Measurements from ENCODE around the gene GPR183.

The GPR183 gene

GRCh38 chr13:99296398-99296797 is 10.8 kb downstream of the GPR183 start:
- no peak overlapping the region for H3K4me3 ChIP-seq (ENCODE audit: low read depth, low read length)

DNA sequence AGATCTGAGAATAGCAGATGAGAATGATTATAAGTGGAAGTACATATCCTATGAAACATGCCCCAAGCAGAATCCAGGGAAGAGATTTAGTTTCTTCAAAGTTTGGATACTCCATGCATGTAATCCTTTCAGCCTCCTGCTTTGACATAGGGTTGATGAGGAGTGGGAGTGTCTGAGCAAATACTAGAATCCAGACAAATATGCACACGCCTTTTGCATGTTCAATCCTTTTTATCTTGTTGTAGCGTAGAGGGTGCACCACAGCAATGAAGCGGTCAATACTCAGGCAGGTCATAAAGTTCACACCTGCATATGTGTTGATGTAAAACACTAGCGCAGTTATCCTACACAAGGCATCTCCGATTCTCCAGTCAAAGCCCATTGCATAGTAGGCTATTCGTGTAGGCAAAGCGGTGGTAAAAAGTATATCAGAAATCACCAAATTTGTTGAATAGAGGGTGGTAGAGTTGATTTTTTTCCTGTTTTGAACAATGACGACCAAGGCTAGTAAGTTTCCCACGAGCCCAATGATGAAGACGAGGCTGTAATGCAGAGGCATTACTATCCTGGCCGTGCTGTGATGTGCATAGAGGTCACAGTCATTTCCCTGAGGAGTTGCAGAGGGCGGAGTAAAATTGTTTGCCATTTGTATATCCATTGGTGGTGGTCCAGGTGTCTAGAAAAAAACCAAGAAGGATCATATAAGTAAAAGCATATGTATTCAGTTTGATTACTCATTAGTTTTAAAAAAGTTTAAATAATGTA is 11.5 kb downstream of the GPR183 start:
- H3K4me3 ChIP-seq (ENCODE audit: low read depth, low read length): no peak overlapping the region

- no peak overlapping the region for H3K4me3 ChIP-seq (ENCODE audit: low read depth, low read length)
Observed at GRCh38 chr13:99294958-99295357, 12.2 kb downstream of the GPR183 start.

DNA sequence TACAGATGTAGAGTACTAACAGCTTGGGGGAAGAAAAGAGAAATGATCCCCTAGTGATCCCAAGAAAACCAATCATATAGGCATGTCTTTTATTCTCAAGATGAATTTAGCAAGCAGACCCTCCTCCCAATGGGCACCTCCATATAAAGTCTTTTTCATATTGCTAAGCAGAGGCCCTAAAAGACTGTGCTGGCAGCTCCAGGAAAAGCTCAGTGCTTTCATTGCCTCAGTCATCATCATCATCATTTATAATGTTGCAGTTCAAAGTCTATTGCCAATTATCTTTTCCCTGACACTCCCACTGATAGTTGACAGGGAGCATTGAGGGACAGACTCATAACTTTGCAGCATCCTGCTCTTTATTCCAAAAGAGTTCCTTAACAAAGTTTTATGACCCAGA is 13.0 kb downstream of the GPR183 start:
- no peak overlapping the region for H3K4me3 ChIP-seq (ENCODE audit: low read depth, low read length)

DNA sequence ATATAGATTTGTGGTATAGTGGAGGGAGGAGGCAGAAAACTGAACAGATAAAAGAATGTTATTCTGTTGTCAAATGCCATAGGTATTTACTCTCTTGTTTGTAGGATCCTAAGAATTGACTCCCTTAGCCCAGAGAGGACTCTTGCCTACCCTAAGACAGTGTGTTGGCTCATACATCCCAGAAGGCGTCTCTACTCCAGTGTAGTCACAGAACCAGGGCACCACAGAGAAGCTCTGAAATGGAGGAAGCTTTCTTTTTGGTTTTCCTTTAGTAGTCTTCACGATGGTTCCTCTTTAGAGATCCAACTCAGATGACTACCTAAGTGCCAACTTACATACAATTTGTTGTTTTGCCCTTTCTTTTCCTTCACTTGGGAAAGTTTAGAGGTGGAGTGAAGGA is 14.0 kb downstream of the GPR183 start:
- H3K4me3 ChIP-seq (ENCODE audit: low read depth, low read length): no peak overlapping the region

DNA sequence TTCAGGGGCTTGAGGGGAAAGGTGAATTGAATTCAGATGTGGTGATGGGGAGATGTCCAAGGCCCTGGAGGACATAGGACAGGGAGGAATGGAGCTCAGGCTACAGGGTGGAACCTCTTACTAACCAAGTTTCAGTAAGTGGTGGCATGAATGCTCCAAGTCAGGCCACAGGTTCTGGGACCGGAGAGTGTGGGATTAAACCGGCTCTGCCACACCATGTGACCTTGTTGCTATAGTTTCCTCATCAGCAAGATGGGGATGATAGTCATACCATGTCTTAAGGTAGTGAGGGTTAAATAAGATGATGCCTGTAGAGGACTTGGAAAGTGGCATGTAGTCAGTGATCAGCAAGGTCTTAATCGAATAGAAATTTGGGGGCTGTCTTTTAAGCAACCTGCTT is 16.3 kb downstream of the GPR183 start:
- no peak overlapping the region for H3K4me3 ChIP-seq (ENCODE audit: low read depth, low read length)

GRCh38 chr13:99289674-99290337 is 17.4 kb downstream of the GPR183 start:
- no peak overlapping the region for H3K4me3 ChIP-seq (ENCODE audit: low read depth, low read length)

GRCh38 chr13:99289271-99289670 is 17.9 kb downstream of the GPR183 start:
- no peak overlapping the region for H3K4me3 ChIP-seq (ENCODE audit: low read depth, low read length)

GRCh38 chr13:99288089-99288488 is 19.1 kb downstream of the GPR183 start:
- no peak overlapping the region for H3K4me3 ChIP-seq (ENCODE audit: low read depth, low read length)

DNA sequence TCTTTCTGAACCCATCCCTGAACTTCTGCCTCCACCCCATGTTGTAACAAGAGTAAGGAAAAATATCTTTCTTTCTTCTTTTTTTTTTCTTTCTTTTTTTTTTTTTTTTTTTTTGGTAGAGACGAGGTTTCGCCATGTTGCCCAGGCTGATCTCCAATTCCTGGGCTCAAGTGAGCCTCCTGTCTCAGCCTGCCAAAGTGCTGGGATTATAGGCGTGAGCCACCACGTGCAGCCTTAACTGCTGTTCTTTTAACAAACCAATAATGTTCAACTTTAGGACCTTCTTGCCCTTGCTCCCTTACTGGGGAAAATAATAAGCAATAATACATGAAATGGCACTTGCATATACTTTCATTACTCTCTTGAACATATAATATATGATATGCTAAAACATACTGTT is 19.6 kb downstream of the GPR183 start:
- no peak overlapping the region for H3K4me3 ChIP-seq (ENCODE audit: low read depth, low read length)

GRCh38 chr13:99285432-99286182 is 21.6 kb downstream of the GPR183 start:
- no peak overlapping the region for H3K4me3 ChIP-seq (ENCODE audit: low read depth, low read length)

- no peak overlapping the region for H3K4me3 ChIP-seq (ENCODE audit: low read depth, low read length)
Observed at GRCh38 chr13:99282264-99283231, 24.7 kb downstream of the GPR183 start.

GRCh38 chr13:99281811-99282263 is 25.4 kb downstream of the GPR183 start:
- H3K4me3 ChIP-seq (ENCODE audit: low read depth, low read length): no peak overlapping the region

GRCh38 chr13:99280166-99280565 is 27.0 kb downstream of the GPR183 start:
- H3K4me3 ChIP-seq (ENCODE audit: low read depth, low read length): no peak overlapping the region

DNA sequence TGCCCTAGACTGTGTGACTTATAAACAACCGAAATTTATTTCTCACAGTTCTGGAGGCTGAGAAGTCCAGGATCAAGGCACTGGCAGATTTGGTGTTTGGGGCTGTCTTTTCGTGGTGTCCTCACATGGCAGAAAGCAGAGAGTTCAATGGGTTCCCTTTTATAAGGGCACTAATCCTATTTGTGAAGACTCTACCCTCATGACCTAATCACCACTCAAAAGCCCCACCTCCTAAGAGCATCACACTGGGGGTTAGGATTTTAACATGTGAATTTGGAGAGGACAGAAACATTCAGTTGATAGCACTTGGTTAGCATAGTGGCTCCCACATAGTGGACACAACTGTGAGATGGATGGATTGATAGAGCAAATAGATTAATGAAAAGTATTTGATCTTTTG is 27.6 kb downstream of the GPR183 start:
- H3K4me3 ChIP-seq (ENCODE audit: low read depth, low read length): no peak overlapping the region

DNA sequence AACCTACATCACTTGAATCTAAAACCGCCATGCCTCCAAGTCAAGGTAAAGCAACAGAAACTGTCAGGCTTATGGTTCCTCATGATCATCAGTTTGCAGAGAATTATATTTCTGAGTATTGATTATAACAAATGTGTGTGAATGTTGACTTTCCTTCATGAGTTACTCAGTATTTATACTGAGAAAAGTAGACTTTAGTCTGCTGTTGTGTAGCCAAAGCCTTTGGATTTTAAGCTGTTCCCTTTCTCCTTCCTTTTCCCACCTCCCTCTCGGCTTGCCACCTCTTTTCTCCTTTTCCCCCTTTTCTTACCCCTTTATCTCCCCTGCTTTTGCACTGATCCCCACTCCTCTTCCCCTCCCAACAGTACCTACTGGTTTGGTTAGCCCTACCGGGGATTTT is 28.4 kb downstream of the GPR183 start:
- H3K4me3 ChIP-seq (ENCODE audit: low read depth, low read length): no peak overlapping the region

GRCh38 chr13:99278200-99278599 is 29.0 kb downstream of the GPR183 start:
- H3K4me3 ChIP-seq (ENCODE audit: low read depth, low read length): no peak overlapping the region

DNA sequence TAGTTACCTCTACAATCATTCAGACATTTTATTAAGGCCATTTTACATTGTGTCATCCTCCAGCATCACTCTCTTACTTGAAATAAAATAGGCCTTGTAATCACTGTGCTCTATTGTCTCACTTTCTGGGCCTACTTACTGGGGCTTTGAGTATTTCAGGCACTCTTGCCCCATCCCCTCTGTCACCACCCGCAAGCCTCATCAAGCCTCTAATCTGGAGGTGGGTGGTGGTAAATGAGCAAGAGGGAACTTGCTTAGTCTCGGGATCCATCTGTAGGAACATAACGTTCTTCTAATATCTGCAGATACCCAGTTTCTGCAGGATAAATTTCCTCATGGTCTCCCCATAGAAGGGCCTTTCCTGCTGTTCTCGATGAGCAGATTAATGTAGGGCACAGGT is 29.6 kb downstream of the GPR183 start:
- no peak overlapping the region for H3K4me3 ChIP-seq (ENCODE audit: low read depth, low read length)

DNA sequence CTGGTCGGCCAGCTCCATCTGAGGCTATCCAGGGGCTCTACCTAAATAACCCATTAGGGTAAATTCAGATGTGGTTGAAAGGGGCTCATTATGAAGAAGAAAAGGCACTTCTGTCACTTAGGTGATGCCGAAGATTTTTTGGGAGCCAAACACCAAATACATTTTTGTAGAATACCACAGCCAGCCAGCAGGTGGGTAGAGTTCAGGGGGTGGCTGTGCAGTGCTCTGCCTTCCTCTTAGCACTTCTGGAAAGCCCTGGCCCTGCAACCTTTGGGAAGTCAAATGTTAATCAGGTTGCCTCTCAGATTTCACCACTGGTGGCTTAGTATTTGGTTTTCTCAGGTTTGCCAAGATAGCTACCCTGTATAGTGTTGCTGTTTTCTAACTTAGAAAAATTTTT is 30.5 kb downstream of the GPR183 start:
- H3K4me3 ChIP-seq (ENCODE audit: low read depth, low read length): no peak overlapping the region

GRCh38 chr13:99275093-99275469 is 32.1 kb downstream of the GPR183 start:
- H3K4me3 ChIP-seq (ENCODE audit: low read depth, low read length): no peak overlapping the region

- H3K4me3 ChIP-seq (ENCODE audit: low read depth, low read length): no peak overlapping the region
Observed at GRCh38 chr13:99273128-99273527, 34.1 kb downstream of the GPR183 start.

Data from iPS-11a (cell line).